HepG2 (cell line): ENCODE measurements around the gene ACTN1. TPM values are rescaled to one million over a fixed set of nuclear protein-coding genes. Genes with fewer than 3 reads are reported as not detected.

Experiments used
- ATAC-seq: fragments of 200-7000 bp; cut with Tn5 transposase; 3 replicates; pipeline ENCODE4 v1.9.1; 2020; ENCODE audit warnings: mild to moderate bottlenecking, moderate library complexity
- BruUV-seq: library from RNA; stranded (reverse); fragments of 400-500 nt; replicated peaks from 2 replicates; lab custom pipeline; 2021; lab: Mats Ljungman, UMichigan
- CTCF ChIA-PET: fragments of 300-600 bp; formaldehyde crosslinking; extraction: SDS; loops from one replicate; lab custom pipeline; 2021; ENCODE audit warnings: low total read pairs, inconsistent platforms, low intra/inter-chr PET ratio; lab: Yijun Ruan, JAX
- POLR2A ChIA-PET: fragments of 350-600 bp; sonication (Branson Sonifier 250); formaldehyde crosslinking; loops from one replicate; lab custom pipeline; 2020; ENCODE audit warnings: antibody characterized with exemption, inconsistent platforms; lab: Yijun Ruan, JAX
- DNase-seq: peaks from one replicate; pipeline ENCODE4 v3.0.0-alpha.2; 2015; ENCODE audit warnings: low spot score
- FAIRE-seq: peaks from 3 replicates; lab custom pipeline; 2011; peaks lifted over from hg19 to GRCh38; lab: Jason Lieb, UNC
- H2AFZ ChIP-seq: one replicate; pipeline ENCODE4 v1.6.1; 2011; ENCODE audit warnings: low read length, inconsistent platforms
- H3K27ac ChIP-seq: fragments of 300-600 bp; 3 replicates; pipeline ENCODE4 v1.8.0; 2011; ENCODE audit warnings: mixed run types, mild to moderate bottlenecking, mixed read lengths, low read length, inconsistent platforms; ENCODE audit not compliant: insufficient read depth; ENCODE audit errors: extremely low read length
- H3K27me3 ChIP-seq, 2 experiments: fragments of 200-600 bp in 1 of 2; 2 replicates in 1 of 2; 3 replicates in 1 of 2; pipeline versions ENCODE4 v1.6.0 to v1.8.0; 2011; ENCODE audit warnings: low read length in 2 of 2, mild to moderate bottlenecking in 2 of 2, moderate library complexity in 2 of 2, inconsistent platforms in 1 of 2; ENCODE audit not compliant: insufficient read depth in 2 of 2, control insufficient read depth in 1 of 2
- H3K36me3 ChIP-seq, 2 experiments: fragments of 200-600 bp in 1 of 2; replicated peaks in 1 of 2; 2 replicates in 1 of 2; 3 replicates in 1 of 2; pipeline versions ENCODE4 v1.5.1 to v1.8.0; 2011; ENCODE audit warnings: low read length in 2 of 2, inconsistent platforms in 1 of 2; ENCODE audit not compliant: insufficient read depth in 2 of 2, control insufficient read depth in 1 of 2
- H3K4me1 ChIP-seq: 2 replicates; pipeline ENCODE4 v1.5.1; 2012; ENCODE audit warnings: low read length, inconsistent platforms; ENCODE audit not compliant: insufficient read depth
- H3K4me2 ChIP-seq: 2 replicates; pipeline ENCODE4 v1.6.0; 2011; ENCODE audit warnings: low read depth, low read length, inconsistent platforms
- H3K4me3 ChIP-seq, 3 experiments: fragments of 200-600 bp in 1 of 3; sonication (generic), shearing (Covaris generic) in 1 of 3; replicated peaks in 1 of 3; 2 replicates each; pipeline ENCODE4 v1.5.1; 2011 to 2016; ENCODE audit warnings: low read length in 3 of 3, inconsistent platforms in 2 of 3, low read depth in 2 of 3, mild to moderate bottlenecking in 2 of 3, control low read depth in 1 of 3, mixed read lengths in 1 of 3; ENCODE audit not compliant: insufficient read depth in 1 of 3
- H3K79me2 ChIP-seq: one replicate; pipeline ENCODE4 v1.6.1; 2011; ENCODE audit warnings: low read length, inconsistent platforms; ENCODE audit not compliant: insufficient read depth
- H3K9ac ChIP-seq: 2 replicates; pipeline ENCODE4 v1.6.0; 2011; ENCODE audit warnings: mild to moderate bottlenecking, low read depth, low read length, inconsistent platforms; ENCODE audit not compliant: insufficient read depth
- H3K9me3 ChIP-seq: 2 replicates; pipeline ENCODE4 v1.5.1; 2012; ENCODE audit warnings: mild to moderate bottlenecking, low read length
- H4K20me1 ChIP-seq: 2 replicates; pipeline ENCODE4 v1.6.0; 2011; ENCODE audit warnings: inconsistent platforms, mild to moderate bottlenecking, low read length, moderate library complexity; ENCODE audit not compliant: insufficient read depth
- MIER2 ChIP-seq: IDR thresholded peaks from 2 replicates; pipeline ENCODE4 v1.6.1; 2016; ENCODE audit warnings: missing biosample characterization, missing genetic modification reagents
- SMAD9 ChIP-seq: sonication (generic); formaldehyde crosslinking; IDR thresholded peaks from 2 replicates; pipeline ENCODE4 v1.5.1; 2020; ENCODE audit warnings: mild to moderate bottlenecking, missing genetic modification reagents
- TARDBP ChIP-seq: sonication (generic); formaldehyde crosslinking; IDR thresholded peaks from 2 replicates; pipeline ENCODE4 v1.8.0; 2022; ENCODE audit warnings: mild to moderate bottlenecking, missing genetic modification reagents
- THAP9 ChIP-seq: sonication (generic); formaldehyde crosslinking; IDR thresholded peaks from 2 replicates; pipeline ENCODE4; 2020; ENCODE audit warnings: missing genetic modification reagents, mild to moderate bottlenecking, borderline replicate concordance
- ZNF296 ChIP-seq: sonication (generic); formaldehyde crosslinking; conservative IDR thresholded peaks from 2 replicates; pipeline ENCODE4 v1.5.0; 2020; ENCODE audit warnings: mild to moderate bottlenecking, missing genetic modification reagents
- ZNF335 ChIP-seq: sonication (generic); formaldehyde crosslinking; IDR thresholded peaks from 2 replicates; pipeline ENCODE4 v1.4.0; 2020; ENCODE audit warnings: missing genetic modification reagents
- ZNF629 ChIP-seq: sonication (generic); formaldehyde crosslinking; conservative IDR thresholded peaks from 2 replicates; pipeline ENCODE4 v1.5.0; 2020; ENCODE audit warnings: missing genetic modification reagents
- ZZZ3 ChIP-seq: sonication (generic); formaldehyde crosslinking; IDR thresholded peaks from 2 replicates; pipeline ENCODE4 v1.4.0; 2020; ENCODE audit warnings: missing genetic modification reagents, mild to moderate bottlenecking, borderline replicate concordance
- WGBS: methylation state at CpG from one replicate; pipeline ENCODE4 v1.1.6; 2017; ENCODE audit warnings: low lambda C conversion rate; 5-methylcytosine and 5-hydroxymethylcytosine counted together
- in situ Hi-C: cut with HindIII; loops from 2 replicates; pipeline ENCODE4 v1.10.0; 2017; ENCODE audit warnings: low pct_unique_long_range_greater_than_20kb; ENCODE audit not compliant: extremely low pct_ligation_motif_present
- intact Hi-C: fragments of 100-400 bp; cut with micrococcal nuclease; formaldehyde crosslinking; loops from one replicate; pipeline ENCODE4 v1.10.0; 2022; ENCODE audit not compliant: unreplicated experiment
- polyA plus RNA-seq, 8 experiments: library from polyadenylated mRNA; depleted of rRNA in 3 of 8; stranded (reverse) in 7 of 8; unstranded in 1 of 8; fragments of >200 nt; fragmentation: Illumina TruSeq in 4 of 8; extraction: Trizol in 4 of 8; gene quantifications; 2 replicates each; pipeline versions ENCODE4 v1.2.1 to v1.2.3, GENCODE V29; 2011 to 2016; ENCODE audit warnings: low read depth in 4 of 8, missing spikeins in 1 of 8, mixed read lengths in 1 of 8; ENCODE audit not compliant: insufficient read depth in 1 of 8
- total RNA-seq, 5 experiments: library from RNA; depleted of rRNA; stranded (reverse); fragments of >200 nt; fragmentation: Illumina TruSeq; extraction: Trizol; gene quantifications; 2 replicates each; pipeline ENCODE4 v1.2.3, GENCODE V29; 2016; ENCODE audit warnings: low read depth in 1 of 5
- TF ChIP-seq, protein P1 (sequence below): sonication (generic); formaldehyde crosslinking; conservative IDR thresholded peaks from 2 replicates; pipeline ENCODE4 v1.5.0; 2020; ENCODE audit warnings: missing genetic modification reagents
- TF ChIP-seq, protein P2 (sequence below): sonication (generic); formaldehyde crosslinking; IDR thresholded peaks from 2 replicates; pipeline ENCODE4 v1.8.1; 2023; ENCODE audit warnings: missing genetic modification reagents, inconsistent platforms, borderline replicate concordance
- TF ChIP-seq, protein P3 (sequence below): sonication (generic); formaldehyde crosslinking; conservative IDR thresholded peaks from 2 replicates; pipeline ENCODE4 v1.8.1; 2023; ENCODE audit warnings: missing genetic modification reagents

ACTN1 gene
- total and polyA plus RNA-seq, 2 of the 13 experiments (the other 11 are each of a cell fraction or from before 2014, with no cell fraction given): 58.6 to 162 TPM

GRCh38 chr14:68970736-68971135 lies 8.4 kb downstream of the ACTN1 start:
- peaks cover 100% of the 10 kb centered on the region for H3K4me1 ChIP-seq
- DNase-seq: no peak
- POLR2A ChIA-PET: no interaction called here
- no peaks in the 10 kb centered on the region for H3K27me3 ChIP-seq
- in situ Hi-C loops (no loop called here), intact Hi-C loops (no loop called here)
- 73% methylated on average over 5 of the region's 5 CpGs for WGBS
- H3K9ac ChIP-seq: no peak overlapping the region
- peaks cover 17 to 52% of the 10 kb centered on the region in 2 experiments for H3K36me3 ChIP-seq
- TF ChIP-seq TARDBP (CRISPR knock-in tag): no peak
- peak; percentile 74 for TF ChIP-seq ZNF629
- no peak for TF ChIP-seq ZNF335 (CRISPR knock-in tag)
- H4K20me1 ChIP-seq: peaks cover 69% of the 10 kb centered on the region
- H2AFZ ChIP-seq: no peak overlapping the region
- no TSS peak for BruUV-seq
- peaks cover 100% of the 10 kb centered on the region for H3K79me2 ChIP-seq
- H3K27ac ChIP-seq: peak overlapping the region; percentile 24
- H3K9me3 ChIP-seq: no peaks in the 10 kb centered on the region
- no peak overlapping the region for H3K4me3 ChIP-seq
- H3K4me2 ChIP-seq: peak overlapping the region; percentile 1
- CTCF ChIA-PET: no interaction called here
- no peak for FAIRE-seq
- ATAC-seq: no peak

GRCh38 chr14:68970038-68970612 lies 9.0 kb downstream of the ACTN1 start:
- Histone ChIP-seq H3K4me2 (peak overlapping the region; percentile 1), H3K27ac (peak overlapping the region; percentile 24), H4K20me1 (peaks cover 71% of the 10 kb centered on the region), H3K27me3 (no peaks in the 10 kb centered on the region), H3K36me3 (peaks cover 18 to 48% of the 10 kb centered on the region in 2 experiments), H3K4me3 (no peak overlapping the region), H3K79me2 (peaks cover 100% of the 10 kb centered on the region), H3K4me1 (peaks cover 100% of the 10 kb centered on the region), H3K9me3 (no peaks in the 10 kb centered on the region), H2AFZ (no peak overlapping the region), H3K9ac (no peak overlapping the region)
- ATAC-seq: no peak
- DNase-seq: no peak
- POLR2A ChIA-PET: no interaction called here
- BruUV-seq: no TSS peak
- 51% methylated on average over 8 of the region's 8 CpGs for WGBS
- in situ Hi-C loops (no loop called here), intact Hi-C loops (no loop called here)
- CTCF ChIA-PET: no interaction called here
- FAIRE-seq: no peak
- no peak for TF ChIP-seq MIER2 (CRISPR knock-in tag)
- no peak for TF ChIP-seq SMAD9 (CRISPR knock-in tag)
- TF ChIP-seq, protein P1, sequence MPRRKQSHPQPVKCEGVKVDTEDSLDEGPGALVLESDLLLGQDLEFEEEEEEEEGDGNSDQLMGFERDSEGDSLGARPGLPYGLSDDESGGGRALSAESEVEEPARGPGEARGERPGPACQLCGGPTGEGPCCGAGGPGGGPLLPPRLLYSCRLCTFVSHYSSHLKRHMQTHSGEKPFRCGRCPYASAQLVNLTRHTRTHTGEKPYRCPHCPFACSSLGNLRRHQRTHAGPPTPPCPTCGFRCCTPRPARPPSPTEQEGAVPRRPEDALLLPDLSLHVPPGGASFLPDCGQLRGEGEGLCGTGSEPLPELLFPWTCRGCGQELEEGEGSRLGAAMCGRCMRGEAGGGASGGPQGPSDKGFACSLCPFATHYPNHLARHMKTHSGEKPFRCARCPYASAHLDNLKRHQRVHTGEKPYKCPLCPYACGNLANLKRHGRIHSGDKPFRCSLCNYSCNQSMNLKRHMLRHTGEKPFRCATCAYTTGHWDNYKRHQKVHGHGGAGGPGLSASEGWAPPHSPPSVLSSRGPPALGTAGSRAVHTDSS: no peak
- TF ChIP-seq, protein P2, sequence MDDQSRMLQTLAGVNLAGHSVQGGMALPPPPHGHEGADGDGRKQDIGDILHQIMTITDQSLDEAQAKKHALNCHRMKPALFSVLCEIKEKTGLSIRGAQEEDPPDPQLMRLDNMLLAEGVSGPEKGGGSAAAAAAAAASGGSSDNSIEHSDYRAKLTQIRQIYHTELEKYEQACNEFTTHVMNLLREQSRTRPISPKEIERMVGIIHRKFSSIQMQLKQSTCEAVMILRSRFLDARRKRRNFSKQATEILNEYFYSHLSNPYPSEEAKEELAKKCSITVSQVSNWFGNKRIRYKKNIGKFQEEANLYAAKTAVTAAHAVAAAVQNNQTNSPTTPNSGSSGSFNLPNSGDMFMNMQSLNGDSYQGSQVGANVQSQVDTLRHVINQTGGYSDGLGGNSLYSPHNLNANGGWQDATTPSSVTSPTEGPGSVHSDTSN: no peak
- TF ChIP-seq, protein P3, sequence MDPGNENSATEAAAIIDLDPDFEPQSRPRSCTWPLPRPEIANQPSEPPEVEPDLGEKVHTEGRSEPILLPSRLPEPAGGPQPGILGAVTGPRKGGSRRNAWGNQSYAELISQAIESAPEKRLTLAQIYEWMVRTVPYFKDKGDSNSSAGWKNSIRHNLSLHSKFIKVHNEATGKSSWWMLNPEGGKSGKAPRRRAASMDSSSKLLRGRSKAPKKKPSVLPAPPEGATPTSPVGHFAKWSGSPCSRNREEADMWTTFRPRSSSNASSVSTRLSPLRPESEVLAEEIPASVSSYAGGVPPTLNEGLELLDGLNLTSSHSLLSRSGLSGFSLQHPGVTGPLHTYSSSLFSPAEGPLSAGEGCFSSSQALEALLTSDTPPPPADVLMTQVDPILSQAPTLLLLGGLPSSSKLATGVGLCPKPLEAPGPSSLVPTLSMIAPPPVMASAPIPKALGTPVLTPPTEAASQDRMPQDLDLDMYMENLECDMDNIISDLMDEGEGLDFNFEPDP (CRISPR knock-in tag): no peak
- TF ChIP-seq ZZZ3 (CRISPR knock-in tag): no peak
- no peak for TF ChIP-seq THAP9 (CRISPR knock-in tag)
- no peak for TF ChIP-seq ZNF296 (CRISPR knock-in tag)
